Small intestine (tissue), 7 donors: ENCODE data around the gene GABRR1. TPM values are rescaled to one million over a fixed set of nuclear protein-coding genes. Genes with fewer than 3 reads are reported as not detected.

Experiments
- DNase-seq, 2 donors: peaks; one replicate each; pipeline versions ENCODE4 v3.0.0 to v3.0.0-alpha.2; 2013
- FAIRE-seq: peaks from 2 replicates; lab custom pipeline; 2012; peaks lifted over from hg19 to GRCh38; lab: Jason Lieb, UNC
- H3K27ac ChIP-seq, 3 donors: one replicate each; pipeline ENCODE4 v1.5.1; 2013; ENCODE audit warnings: low read length in 2 of 3, mild to moderate bottlenecking in 2 of 3, control low read depth in 1 of 3, inconsistent platforms in 1 of 3, low read depth in 1 of 3, moderate library complexity in 1 of 3
- H3K27me3 ChIP-seq, 3 donors: one replicate each; pipeline ENCODE4 v1.6.1; 2013; ENCODE audit warnings: low read length in 3 of 3, inconsistent platforms in 1 of 3; ENCODE audit not compliant: control insufficient read depth in 3 of 3, insufficient read depth in 3 of 3
- H3K36me3 ChIP-seq, 3 donors: one replicate each; pipeline ENCODE4 v1.6.1; 2013; ENCODE audit warnings: low read length in 3 of 3, inconsistent platforms in 1 of 3, low read depth in 1 of 3, mild to moderate bottlenecking in 1 of 3, moderate library complexity in 1 of 3; ENCODE audit not compliant: control insufficient read depth in 3 of 3, insufficient read depth in 2 of 3
- H3K4me1 ChIP-seq, 3 donors: one replicate each; pipeline ENCODE4 v1.6.1; 2013; ENCODE audit warnings: low read length in 2 of 3, inconsistent platforms in 1 of 3, low read depth in 1 of 3, mild to moderate bottlenecking in 1 of 3, moderate library complexity in 1 of 3; ENCODE audit not compliant: control insufficient read depth in 3 of 3, insufficient read depth in 2 of 3
- H3K4me3 ChIP-seq, 3 donors: one replicate each; pipeline ENCODE4 v1.5.1; 2013; ENCODE audit warnings: low read length in 3 of 3, control low read depth in 1 of 3, inconsistent platforms in 1 of 3, low read depth in 1 of 3, mild to moderate bottlenecking in 1 of 3, moderate library complexity in 1 of 3
- H3K9me3 ChIP-seq, 2 donors: one replicate each; pipeline ENCODE4 v1.6.1; 2013; ENCODE audit warnings: low read depth in 1 of 2, low read length in 1 of 2; ENCODE audit not compliant: control insufficient read depth in 2 of 2, insufficient read depth in 1 of 2
- WGBS, 3 donors: extraction: QIAGEN DNeasy Blood & Tissue Kit; methylation state at CpG; one replicate each; pipeline ENCODE4 v1.1.7; 2013; 5-methylcytosine and 5-hydroxymethylcytosine counted together
- polyA plus RNA-seq, 4 donors: library from polyadenylated mRNA; stranded (reverse) in 3 of 4; unstranded in 1 of 4; fragments of 200-250 nt in 3 of 4; fragments of 120-200 nt in 1 of 4; gene quantifications; one replicate each; pipeline versions ENCODE4 v1.2.1 to v1.2.3, GENCODE V29; 2013
- donor health status: healthy with polysubstance abuse.
- donor health status: control.
- donor health status: control.
- donor health status: Bipolar disorder and iron deficiency.
- donor health status: healthy.

GABRR1 gene
- polyA plus RNA-seq, 4 donors = not detected

DNA sequence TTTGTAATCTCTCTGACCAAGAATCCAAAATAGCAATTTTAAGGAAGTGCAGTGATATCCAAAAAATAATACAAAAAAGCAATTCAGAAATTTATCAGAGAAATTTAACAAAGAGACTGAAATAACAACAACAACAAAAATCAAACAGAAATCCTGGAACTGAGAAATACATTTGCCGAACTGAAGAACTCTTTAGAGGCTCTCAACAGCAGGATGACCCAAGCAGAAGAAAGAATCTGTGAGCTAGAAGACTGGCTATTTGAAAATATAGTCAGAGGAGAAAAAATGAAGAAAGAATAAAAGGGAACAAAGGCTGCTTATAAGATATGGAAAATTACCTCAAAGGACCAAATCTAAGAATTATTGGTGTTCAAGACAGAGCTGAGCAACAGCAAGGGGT is 22.6 kb downstream of the GABRR1 start:
- H3K9me3 ChIP-seq = peaks cover 0 to 19% of the 10 kb centered on the region in 2 donors
- DNase-seq = no peak

DNA sequence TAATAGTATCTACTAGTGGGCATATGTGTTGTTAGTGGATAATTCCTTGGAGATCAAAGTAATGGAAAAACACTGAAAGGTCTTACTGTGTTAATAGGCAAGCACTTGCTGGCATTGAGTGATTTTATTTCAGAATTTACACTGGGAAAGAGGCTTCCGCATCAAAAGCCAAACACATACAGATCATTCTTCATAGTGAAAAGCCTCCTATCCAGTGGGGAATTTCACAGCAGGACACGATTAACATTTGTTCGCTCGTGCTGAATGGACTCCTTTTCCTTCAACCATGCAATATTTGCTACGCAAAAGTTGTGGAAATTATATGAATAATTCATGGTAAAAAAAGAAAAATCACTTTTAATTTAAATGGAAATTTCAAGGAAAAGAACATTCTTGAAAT is 26.4 kb downstream of the GABRR1 start:
- DNase-seq (no peak), FAIRE-seq (no peak)
- Histone ChIP-seq H3K4me3 (no peak overlapping the region), H3K27ac (no peak overlapping the region), H3K9me3 (peaks cover 0 to 16% of the 10 kb centered on the region in 2 donors), H3K36me3 (no peaks in the 10 kb centered on the region), H3K27me3 (peaks cover 0 to 2% (median 0%) of the 10 kb centered on the region in 3 donors), H3K4me1 (no peaks in the 10 kb centered on the region)
- WGBS, 3 donors = 70 to 85% (median 84%) methylated on average over 5 of the region's 5 CpGs

More for the DNA sequence above, 22.6 kb downstream of the GABRR1 start:
- no peak overlapping the region for H3K27ac ChIP-seq
- no peaks in the 10 kb centered on the region for H3K4me1 ChIP-seq
- 91 to 98% (median 94%) methylated on average over 1 of the region's 1 CpG for WGBS, 3 donors
- no peaks in the 10 kb centered on the region for H3K36me3 ChIP-seq
- no peak for FAIRE-seq
- H3K4me3 ChIP-seq = no peak overlapping the region
- peaks cover 0 to 2% (median 0%) of the 10 kb centered on the region in 3 donors for H3K27me3 ChIP-seq

- WGBS, 3 donors = 94 to 99% (median 98%) methylated on average over 5 of the region's 5 CpGs
- no peaks in the 10 kb centered on the region for H3K9me3 ChIP-seq
- H3K36me3 ChIP-seq = no peaks in the 10 kb centered on the region
- H3K4me3 ChIP-seq = no peak overlapping the region
- H3K27ac ChIP-seq = no peak overlapping the region
- H3K4me1 ChIP-seq = no peaks in the 10 kb centered on the region
- DNase-seq (no peak), FAIRE-seq (no peak)
- H3K27me3 ChIP-seq = no peaks in the 10 kb centered on the region
Measured at GRCh38 chr6:89187504-89187903, 29.7 kb downstream of the GABRR1 start.

DNA sequence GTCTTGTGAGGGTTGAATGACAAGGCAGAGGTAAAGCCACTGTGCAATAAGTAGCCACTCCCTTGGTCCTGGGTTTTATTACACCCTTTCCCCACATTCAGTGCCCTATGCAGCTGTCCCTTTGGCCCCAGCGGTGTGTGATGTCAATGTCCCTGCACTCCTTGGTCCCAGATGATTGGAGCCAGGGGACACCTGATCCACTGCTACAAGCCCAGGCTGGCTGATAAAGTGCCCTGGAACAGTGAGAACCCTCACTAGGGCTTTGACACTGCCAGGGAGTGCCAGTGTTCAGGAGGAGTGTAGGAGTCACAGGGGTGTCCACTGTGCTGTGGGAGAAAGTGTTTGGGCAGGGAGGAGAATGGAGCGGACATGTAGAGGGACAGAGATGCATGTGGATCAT is 30.4 kb downstream of the GABRR1 start:
- Histone ChIP-seq H3K27me3 (no peaks in the 10 kb centered on the region), H3K4me3 (no peak overlapping the region), H3K27ac (no peak overlapping the region), H3K36me3 (no peaks in the 10 kb centered on the region), H3K4me1 (no peaks in the 10 kb centered on the region), H3K9me3 (no peaks in the 10 kb centered on the region)
- whole genome bisulfite sequencing, 3 donors = 80 to 91% (median 83%) methylated on average over 2 of the region's 2 CpGs
- FAIRE-seq (no peak), DNase-seq (peak in 1 of 2 donors; percentile 26)

GRCh38 chr6:89184344-89184743 is 32.8 kb downstream of the GABRR1 start:
- H3K9me3 ChIP-seq = no peaks in the 10 kb centered on the region
- FAIRE-seq (no peak), DNase-seq (no peak)
- no peak overlapping the region for H3K4me3 ChIP-seq
- H3K4me1 ChIP-seq = no peaks in the 10 kb centered on the region
- no peaks in the 10 kb centered on the region for H3K27me3 ChIP-seq
- no peaks in the 10 kb centered on the region for H3K36me3 ChIP-seq
- WGBS, 3 donors = 76 to 89% (median 85%) methylated on average over 9 of the region's 9 CpGs
- H3K27ac ChIP-seq = no peak overlapping the region

- Histone ChIP-seq H3K36me3 (no peaks in the 10 kb centered on the region), H3K9me3 (no peaks in the 10 kb centered on the region), H3K4me3 (no peak overlapping the region), H3K4me1 (no peaks in the 10 kb centered on the region), H3K27me3 (no peaks in the 10 kb centered on the region), H3K27ac (no peak overlapping the region)
- 45 to 50% (median 49%) methylated on average over 2 of the region's 2 CpGs for WGBS, 3 donors
- DNase-seq = no peak
- no peak for FAIRE-seq
Measured at GRCh38 chr6:89183294-89183693, 33.9 kb downstream of the GABRR1 start.

DNA sequence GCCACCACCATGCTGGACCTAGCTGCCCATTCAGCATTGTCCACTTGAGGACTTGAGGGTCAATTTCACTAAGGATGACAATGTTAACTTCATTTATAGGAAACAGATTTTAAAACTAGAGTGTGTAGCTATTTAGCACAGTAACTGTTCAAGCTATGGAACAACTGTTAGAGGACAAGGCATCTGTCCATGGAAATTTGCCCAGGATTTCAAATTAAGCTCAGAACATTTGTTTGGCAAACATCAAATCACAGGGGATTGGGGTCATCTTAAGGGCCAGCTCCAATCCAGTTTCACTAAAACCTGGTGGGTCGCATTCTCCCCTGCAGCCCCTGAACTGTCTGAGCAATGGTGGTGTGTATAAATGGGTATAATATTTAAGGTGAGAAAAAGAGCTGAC is 36.2 kb downstream of the GABRR1 start:
- H3K4me1 ChIP-seq = no peaks in the 10 kb centered on the region
- DNase-seq (no peak), FAIRE-seq (no peak)
- no peak overlapping the region for H3K4me3 ChIP-seq
- WGBS, 3 donors = 82 to 88% (median 87%) methylated on average over 1 of the region's 1 CpG
- no peaks in the 10 kb centered on the region for H3K9me3 ChIP-seq
- no peaks in the 10 kb centered on the region for H3K36me3 ChIP-seq
- H3K27me3 ChIP-seq = no peaks in the 10 kb centered on the region
- H3K27ac ChIP-seq = no peak overlapping the region

DNA sequence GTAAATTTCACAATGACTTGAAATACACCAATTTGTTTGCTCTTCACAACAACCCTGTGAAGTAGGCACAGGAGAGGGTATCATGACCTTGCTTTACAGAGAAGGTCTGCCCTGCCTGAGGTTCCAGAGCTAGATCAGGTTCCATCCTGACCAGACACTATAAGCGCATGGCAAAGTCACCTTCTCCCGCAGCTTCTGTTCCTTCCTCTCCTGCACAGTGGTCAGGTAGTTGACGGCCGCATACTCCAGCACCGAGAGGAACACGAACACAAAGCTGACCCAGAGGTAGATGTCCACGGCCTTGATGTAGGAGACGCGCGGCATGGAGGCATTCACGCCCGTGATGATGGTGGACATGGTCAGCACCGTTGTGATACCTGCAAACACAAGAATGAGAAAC is 37.0 kb downstream of the GABRR1 start:
- no peaks in the 10 kb centered on the region for H3K36me3 ChIP-seq
- H3K27me3 ChIP-seq = no peaks in the 10 kb centered on the region
- H3K9me3 ChIP-seq = no peaks in the 10 kb centered on the region
- WGBS, 3 donors = 94 to 96% (median 95%) methylated on average over 13 of the region's 13 CpGs
- no peak for DNase-seq
- H3K4me1 ChIP-seq = peaks cover 0 to 4% (median 0%) of the 10 kb centered on the region in 3 donors
- H3K4me3 ChIP-seq = no peak overlapping the region
- H3K27ac ChIP-seq = no peak overlapping the region
- FAIRE-seq = no peak

DNA sequence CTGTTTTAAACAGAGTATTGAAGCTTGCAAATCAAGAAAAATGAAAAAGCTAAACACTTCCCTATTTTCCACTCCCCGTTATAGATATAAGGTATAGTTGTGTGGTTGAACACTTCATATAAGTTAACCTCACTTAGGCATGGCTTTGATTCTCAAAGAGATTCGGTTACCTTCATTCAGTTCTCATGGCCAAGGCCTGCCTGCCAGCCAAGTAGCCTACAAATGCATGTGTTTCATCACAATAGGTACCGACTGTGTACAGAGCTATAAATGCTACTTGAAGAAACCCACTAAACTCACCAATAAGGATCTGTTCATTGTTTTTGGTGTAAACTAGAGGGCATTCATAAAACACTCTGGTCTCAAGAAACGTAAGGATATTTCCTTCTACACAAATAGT is 43.5 kb downstream of the GABRR1 start:
- WGBS, 3 donors = 87 to 96% (median 93%) methylated on average over 4 of the region's 4 CpGs
- H3K27ac ChIP-seq = no peak overlapping the region
- no peaks in the 10 kb centered on the region for H3K27me3 ChIP-seq
- H3K4me3 ChIP-seq = no peak overlapping the region
- no peaks in the 10 kb centered on the region for H3K36me3 ChIP-seq
- FAIRE-seq (no peak), DNase-seq (no peak)
- H3K9me3 ChIP-seq = no peaks in the 10 kb centered on the region
- peaks cover 0 to 4% (median 0%) of the 10 kb centered on the region in 3 donors for H3K4me1 ChIP-seq
